ENCODE results near the gene LENEP. TPM values are rescaled to one million over a fixed set of nuclear protein-coding genes. Genes with fewer than 3 reads are reported as not detected.

The LENEP gene
- total RNA-seq, 1 donor from 2014 or later, result not detected

GRCh38 chr1:155002464-155003226 lies 9.3 kb downstream of the LENEP start, which contains the start of gene ZBTB7B:
ZBTB7B (plus strand) TSS chr1:155002802; CDS start chr1:155014661, 11,859 bp downstream.
- no peaks in the 10 kb centered on the region for H3K27me3 ChIP-seq
- H3K27ac ChIP-seq, result peak within 1 kb of the TSS; percentile 99
- TF ChIP-seq, protein P1, sequence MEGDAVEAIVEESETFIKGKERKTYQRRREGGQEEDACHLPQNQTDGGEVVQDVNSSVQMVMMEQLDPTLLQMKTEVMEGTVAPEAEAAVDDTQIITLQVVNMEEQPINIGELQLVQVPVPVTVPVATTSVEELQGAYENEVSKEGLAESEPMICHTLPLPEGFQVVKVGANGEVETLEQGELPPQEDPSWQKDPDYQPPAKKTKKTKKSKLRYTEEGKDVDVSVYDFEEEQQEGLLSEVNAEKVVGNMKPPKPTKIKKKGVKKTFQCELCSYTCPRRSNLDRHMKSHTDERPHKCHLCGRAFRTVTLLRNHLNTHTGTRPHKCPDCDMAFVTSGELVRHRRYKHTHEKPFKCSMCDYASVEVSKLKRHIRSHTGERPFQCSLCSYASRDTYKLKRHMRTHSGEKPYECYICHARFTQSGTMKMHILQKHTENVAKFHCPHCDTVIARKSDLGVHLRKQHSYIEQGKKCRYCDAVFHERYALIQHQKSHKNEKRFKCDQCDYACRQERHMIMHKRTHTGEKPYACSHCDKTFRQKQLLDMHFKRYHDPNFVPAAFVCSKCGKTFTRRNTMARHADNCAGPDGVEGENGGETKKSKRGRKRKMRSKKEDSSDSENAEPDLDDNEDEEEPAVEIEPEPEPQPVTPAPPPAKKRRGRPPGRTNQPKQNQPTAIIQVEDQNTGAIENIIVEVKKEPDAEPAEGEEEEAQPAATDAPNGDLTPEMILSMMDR (IDR thresholded peaks at IDR 0.05), result no peak
- no peak for TF ChIP-seq POLR2A (IDR thresholded peaks at IDR 0.05)
- no peak for TF ChIP-seq POLR2AphosphoS5 (IDR thresholded peaks at IDR 0.05; ENCODE audit: insufficient read depth in 1 of 2, low read depth in 1 of 2)
- H3K4me1 ChIP-seq, result peaks cover 66% of the 10 kb centered on the region
- intact Hi-C loops (cut with DNase I), result loop anchor here (5.0 kb wide), 3 partner anchors 35 to 675 kb away; partner anchors contain the start of genes ADAM15 and ATP8B2
- peak within 1 kb of the TSS; percentile 84 to 85 for H3K4me3 ChIP-seq
- H3K36me3 ChIP-seq, result no peaks in the 10 kb centered on the region
- H3K9me3 ChIP-seq, result no peaks in the 10 kb centered on the region
- DNase-seq (ENCODE audit: extremely low spot score in 2 of 2), result peak in 1 of 2 donors; percentile 91

DNA sequence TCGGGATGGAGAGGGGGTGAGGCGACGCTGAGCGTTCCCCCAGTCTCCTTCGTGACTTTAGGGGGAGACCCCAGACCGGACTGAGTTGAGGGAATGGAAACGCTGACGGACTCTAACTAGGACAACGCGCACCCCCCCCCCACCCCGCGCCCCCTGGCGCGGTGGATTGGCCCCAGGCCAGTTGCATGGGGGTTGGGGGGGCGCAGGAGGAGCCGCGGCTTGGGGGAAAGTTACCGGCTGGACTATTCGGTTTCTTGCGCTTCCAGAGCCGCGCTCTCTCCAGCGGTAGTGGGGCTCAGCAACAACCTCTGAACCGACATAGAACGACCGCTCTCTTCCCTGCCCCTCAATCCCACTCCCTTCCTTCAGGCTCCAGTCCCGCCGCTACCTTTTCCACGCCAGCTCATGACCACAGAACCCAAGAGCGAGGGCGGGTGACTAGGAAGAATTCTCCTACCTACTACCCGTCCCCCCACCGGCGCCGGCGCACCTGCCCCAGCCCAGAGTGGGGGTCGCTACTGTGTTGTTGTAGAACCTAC lies 9.9 kb downstream of the LENEP start:
- peak overlapping the region; percentile 84 to 85 for H3K4me3 ChIP-seq
- peaks cover 69% of the 10 kb centered on the region for H3K4me1 ChIP-seq
- no peaks in the 10 kb centered on the region for H3K36me3 ChIP-seq
- intact Hi-C loops (cut with DNase I), result loop anchor here (5.0 kb wide), 3 partner anchors 36 to 676 kb away; partner anchors contain the start of genes ADAM15 and ATP8B2
- DNase-seq (ENCODE audit: extremely low spot score in 2 of 2), result no peak
- no peaks in the 10 kb centered on the region for H3K27me3 ChIP-seq
- peak overlapping the region; percentile 99 for H3K27ac ChIP-seq
- no peak for TF ChIP-seq POLR2AphosphoS5 (IDR thresholded peaks at IDR 0.05; ENCODE audit: insufficient read depth in 1 of 2, low read depth in 1 of 2)
- TF ChIP-seq, protein P1 (IDR thresholded peaks at IDR 0.05), result no peak
- TF ChIP-seq POLR2A (IDR thresholded peaks at IDR 0.05), result no peak
- no peaks in the 10 kb centered on the region for H3K9me3 ChIP-seq

- H3K4me3 ChIP-seq, result peak overlapping the region; percentile 84 to 85
- no peaks in the 10 kb centered on the region for H3K36me3 ChIP-seq
- H3K9me3 ChIP-seq, result no peaks in the 10 kb centered on the region
- H3K27me3 ChIP-seq, result no peaks in the 10 kb centered on the region
- H3K4me1 ChIP-seq, result peaks cover 69% of the 10 kb centered on the region
- no peak for TF ChIP-seq POLR2AphosphoS5 (IDR thresholded peaks at IDR 0.05; ENCODE audit: insufficient read depth in 1 of 2, low read depth in 1 of 2)
- TF ChIP-seq POLR2A (IDR thresholded peaks at IDR 0.05), result no peak
- TF ChIP-seq, protein P1 (IDR thresholded peaks at IDR 0.05), result no peak
- H3K27ac ChIP-seq, result peak overlapping the region; percentile 99
- intact Hi-C loops (cut with DNase I), result loop anchor here (5.0 kb wide), 3 partner anchors 37 to 677 kb away; partner anchors contain the start of genes ADAM15 and ATP8B2
- DNase-seq (ENCODE audit: extremely low spot score in 2 of 2), result peak in 1 of 2 donors; percentile 91
These were observed 10.5 kb downstream of the LENEP start for GRCh38 chr1:155003766-155004351.

- Histone ChIP-seq H3K9me3 (no peaks in the 10 kb centered on the region), H3K4me1 (peaks cover 69% of the 10 kb centered on the region), H3K27me3 (no peaks in the 10 kb centered on the region), H3K27ac (peak overlapping the region; percentile 99), H3K4me3 (peak overlapping the region; percentile 84 to 85), H3K36me3 (no peaks in the 10 kb centered on the region)
- intact Hi-C loops (cut with DNase I), result loop anchor here (5.0 kb wide), 3 partner anchors 37 to 677 kb away; partner anchors contain the start of genes ADAM15 and ATP8B2
- peak in 1 of 2 donors; percentile 90 for DNase-seq (ENCODE audit: extremely low spot score in 2 of 2)
- no peak for TF ChIP-seq POLR2AphosphoS5 (IDR thresholded peaks at IDR 0.05; ENCODE audit: insufficient read depth in 1 of 2, low read depth in 1 of 2)
These were observed 11.1 kb downstream of the LENEP start for GRCh38 chr1:155004352-155005075.

Data from vagina (tissue), 2 donors.